Right renal cortex interstitium (tissue), 3 donors: Measurements from ENCODE around the gene HCN1. TPM values are rescaled to one million over a fixed set of nuclear protein-coding genes. Genes with fewer than 3 reads are reported as not detected.
"Not testable (repeated sequence)": the region's sequence is repeated elsewhere in the genome, so short reads cannot be mapped to it uniquely, and the experiment has no call there.

ENCODE experiments used
- DNase-seq, 3 donors: peaks; one replicate each; pipeline ENCODE4 v3.0.0-alpha.2; 2013; ENCODE audit warnings: low read depth in 3 of 3, low spot score in 2 of 3
- polyA plus RNA-seq, 3 donors: library from polyadenylated mRNA; unstranded; fragments of 120-200 nt; gene quantifications; one replicate each; pipeline ENCODE4 v1.2.1, GENCODE V29; 2013; ENCODE audit not compliant: insufficient read length in 3 of 3

HCN1 gene
- polyA plus RNA-seq, 3 donors = 0.04 TPM; not detected in 2

DNA sequence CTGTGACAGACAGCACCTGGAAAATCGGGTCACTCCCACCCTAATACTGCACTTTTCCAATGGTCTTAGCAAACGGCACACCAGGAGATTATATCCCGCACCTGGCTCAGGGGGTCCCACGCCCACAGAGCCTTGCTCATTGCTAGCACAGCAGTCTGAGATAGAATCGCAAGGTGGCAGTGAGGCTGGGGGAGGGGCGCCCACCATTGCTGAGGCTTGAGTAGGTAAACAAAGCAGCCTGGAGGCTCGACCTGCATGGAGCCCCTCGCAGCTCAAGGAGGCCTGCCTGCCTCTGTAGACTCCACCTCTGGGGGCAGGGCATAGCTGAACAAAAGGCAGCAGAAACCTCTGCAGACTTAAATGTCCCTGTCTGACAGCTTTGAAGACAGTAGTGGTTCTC is 383.6 kb downstream of the HCN1 start:
- not testable (repeated sequence) for DNase-seq

DNA sequence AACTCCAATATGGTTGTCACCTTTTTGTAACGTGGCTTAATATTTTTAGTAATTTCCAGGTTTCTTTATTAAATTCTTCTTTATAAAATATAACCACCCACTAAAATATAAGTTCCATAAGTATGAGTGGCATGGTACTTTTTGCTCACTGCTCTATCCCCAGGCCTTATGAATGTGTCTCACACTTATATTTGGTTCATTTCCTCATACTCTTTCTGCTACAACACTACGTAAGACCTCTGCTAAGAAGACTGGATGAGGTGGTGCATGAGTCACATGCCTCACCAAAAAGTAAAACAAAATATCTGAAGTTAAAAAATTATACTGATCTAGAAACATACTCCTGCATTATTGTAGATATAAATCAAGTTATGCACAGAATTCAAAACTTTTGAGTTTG is 400.9 kb downstream of the HCN1 start:
- DNase-seq = no peak

DNA sequence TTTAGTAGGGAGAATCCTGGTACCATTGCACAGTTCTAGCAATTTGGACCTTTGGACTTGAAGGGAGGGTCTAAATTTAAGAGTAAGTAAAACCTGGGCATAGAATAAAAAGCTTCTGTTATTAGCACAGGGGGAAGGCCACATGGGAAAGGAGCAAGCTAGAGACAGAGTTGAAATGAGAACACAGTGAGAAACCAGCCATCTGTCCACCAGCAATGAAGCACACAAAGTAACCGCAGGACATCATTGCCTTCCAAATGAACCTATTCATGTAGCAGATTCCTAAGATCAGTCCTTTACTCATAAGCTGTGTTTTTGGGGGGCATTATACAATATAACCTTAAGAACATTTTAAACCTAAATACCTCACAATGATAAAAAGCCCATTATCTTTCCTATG is 407.4 kb downstream of the HCN1 start:
- no peak for DNase-seq

DNA sequence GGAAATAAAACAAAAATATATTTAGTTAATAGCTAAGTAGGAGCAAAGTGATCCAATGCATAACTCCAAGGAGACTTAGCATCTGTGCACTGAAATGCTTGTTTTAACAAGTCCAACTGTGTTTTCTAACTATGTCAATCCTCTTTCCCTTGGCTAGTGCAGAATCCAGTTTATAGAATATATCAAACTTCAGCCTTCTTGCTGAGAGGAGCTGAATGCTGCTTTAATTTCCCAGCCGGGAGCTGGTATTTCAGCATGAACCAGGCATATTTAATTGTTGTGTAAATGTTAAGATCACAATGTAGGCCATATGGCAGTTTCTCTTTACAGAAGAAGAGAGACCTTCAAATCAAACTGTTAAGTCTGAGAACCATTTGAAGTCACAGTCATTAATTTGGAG is 411.7 kb downstream of the HCN1 start:
- DNase-seq = no peak

DNA sequence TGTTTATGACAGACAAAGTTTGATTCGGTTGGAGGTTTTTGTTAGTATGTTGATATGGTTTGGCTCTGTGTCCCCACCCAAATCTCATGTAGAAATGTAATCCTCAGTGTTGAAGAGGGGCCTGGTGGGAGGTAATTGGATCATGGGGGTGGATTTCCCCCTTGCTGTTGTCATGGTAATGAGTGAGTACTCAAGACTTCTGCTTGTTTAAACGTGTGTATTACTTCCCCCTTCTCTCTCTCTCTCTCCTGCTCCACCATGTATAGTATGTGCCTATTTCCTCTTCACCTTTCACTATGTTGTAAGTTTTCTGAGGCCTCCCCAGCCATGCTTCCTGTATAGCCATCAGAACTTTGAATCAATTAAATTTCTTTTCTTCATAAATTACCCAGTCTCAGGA is 415.1 kb downstream of the HCN1 start:
- no peak for DNase-seq

DNA sequence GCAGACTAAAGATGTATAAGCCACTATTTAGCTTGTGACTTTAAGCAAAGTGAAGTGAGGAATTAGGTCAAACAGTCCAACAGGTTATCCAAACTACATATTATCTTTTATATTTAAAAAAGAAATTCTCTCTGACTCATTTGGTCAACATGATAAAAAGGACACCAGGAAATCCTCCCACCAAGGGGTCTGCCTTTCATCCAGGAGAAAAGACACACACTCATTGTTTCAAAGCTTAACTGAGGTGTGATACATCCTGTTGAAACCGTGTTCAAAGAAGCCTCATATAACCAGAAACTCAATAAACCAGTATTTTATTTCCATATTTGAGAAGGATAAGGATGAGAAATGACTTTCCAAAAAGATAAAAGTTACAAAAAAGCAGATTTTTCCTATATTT is 417.1 kb downstream of the HCN1 start:
- no peak for DNase-seq

DNA sequence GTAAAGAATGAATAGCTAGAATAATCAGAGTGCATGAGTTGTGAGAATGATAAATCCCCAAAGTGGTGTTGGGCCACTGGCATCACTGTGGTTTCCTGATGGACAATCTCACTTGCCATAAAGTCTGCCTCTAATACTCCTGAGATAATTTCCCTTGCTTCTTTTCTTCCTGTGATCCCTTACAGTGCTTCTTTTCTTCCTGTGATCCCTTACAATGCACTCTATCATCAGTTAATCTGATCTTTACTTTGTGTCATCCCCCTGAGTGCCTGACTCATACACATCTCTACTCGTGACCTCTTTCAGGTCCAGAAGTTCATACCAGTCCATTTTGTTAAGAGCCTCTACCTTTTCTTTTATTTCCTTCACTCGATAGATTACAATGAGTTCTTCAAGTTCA is 418.3 kb downstream of the HCN1 start:
- DNase-seq = no peak

DNA sequence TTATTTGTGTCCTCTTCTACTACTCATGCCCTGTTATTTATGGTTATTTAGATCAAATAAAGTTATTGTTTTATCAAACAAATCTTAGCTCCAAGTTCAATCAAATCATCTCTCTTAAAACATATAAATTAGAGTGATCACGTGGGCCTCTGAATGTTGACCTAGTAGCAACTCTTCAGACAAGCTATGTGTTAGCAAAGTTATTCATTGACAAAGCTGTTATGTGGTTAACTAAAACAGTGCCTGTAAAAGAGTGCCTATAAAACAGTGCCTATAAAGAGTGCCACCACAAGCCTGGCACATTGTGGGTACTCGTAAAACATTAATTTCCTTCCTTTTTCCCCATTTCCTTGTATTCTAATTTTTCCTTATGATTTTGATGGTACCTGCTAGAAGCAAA is 421.9 kb downstream of the HCN1 start:
- no peak for DNase-seq

DNA sequence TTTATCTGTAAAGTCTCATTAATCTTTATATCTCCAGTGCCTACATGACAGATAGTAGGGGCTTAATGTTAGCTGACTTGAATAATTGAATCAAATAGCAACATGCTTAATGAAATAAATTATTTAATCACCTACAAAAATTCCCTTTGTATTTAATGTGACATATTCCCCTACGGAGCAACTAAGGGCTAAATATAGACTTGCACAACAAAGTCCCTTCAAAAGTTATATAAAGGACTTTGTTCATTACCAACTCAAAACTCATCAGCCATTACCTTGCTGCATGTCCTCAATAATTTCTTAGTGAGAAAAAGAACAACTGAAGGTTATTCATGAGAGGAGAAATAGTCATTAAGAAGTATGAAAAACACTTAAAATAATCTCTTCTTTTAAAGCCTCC is 424.6 kb downstream of the HCN1 start:
- no peak for DNase-seq

DNA sequence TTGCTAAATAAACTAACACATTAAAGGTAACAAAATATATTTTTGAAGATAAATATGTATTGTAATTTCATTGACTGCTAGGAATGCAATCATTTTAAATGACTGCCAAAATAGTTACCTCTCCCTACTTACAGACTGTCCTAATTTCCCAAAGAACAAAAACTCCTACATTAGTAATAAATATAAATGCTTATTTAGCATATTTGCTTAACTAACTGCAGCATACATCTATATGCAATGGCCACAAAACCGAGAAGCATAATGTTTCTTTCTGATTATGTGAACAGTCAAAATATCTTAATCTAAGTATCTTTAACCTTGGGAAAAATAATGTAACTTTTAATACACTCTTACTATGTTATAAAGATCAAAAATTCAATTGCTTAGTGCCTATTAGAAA is 431.7 kb downstream of the HCN1 start:
- no peak for DNase-seq

DNA sequence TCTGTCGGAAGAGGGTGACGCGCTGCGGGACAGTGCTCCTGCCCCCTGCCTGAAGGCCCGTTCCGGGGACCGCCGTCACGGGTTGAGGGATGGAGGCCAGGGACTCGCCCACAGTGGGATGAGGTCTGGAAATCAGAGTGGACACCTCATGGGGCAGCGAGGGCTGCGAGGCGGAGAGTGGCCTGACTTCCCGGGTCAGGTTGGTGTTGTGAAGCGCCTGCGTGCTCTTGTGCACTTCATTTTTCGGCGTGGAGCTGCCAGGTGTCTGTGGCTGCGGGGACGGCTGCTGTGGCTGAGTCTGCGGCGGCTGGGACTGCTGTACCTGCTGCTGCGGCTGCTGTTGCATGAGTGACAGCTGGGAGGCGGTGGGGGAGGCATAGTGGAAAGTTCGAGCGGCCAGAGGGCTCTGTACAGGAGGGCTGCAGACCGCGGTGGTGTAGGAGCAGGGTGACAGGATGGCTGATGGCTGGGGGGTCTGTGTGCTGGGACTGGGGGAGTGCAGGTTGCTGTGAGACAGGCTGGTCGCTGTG is 434.1 kb downstream of the HCN1 start:
- DNase-seq = no peak

DNA sequence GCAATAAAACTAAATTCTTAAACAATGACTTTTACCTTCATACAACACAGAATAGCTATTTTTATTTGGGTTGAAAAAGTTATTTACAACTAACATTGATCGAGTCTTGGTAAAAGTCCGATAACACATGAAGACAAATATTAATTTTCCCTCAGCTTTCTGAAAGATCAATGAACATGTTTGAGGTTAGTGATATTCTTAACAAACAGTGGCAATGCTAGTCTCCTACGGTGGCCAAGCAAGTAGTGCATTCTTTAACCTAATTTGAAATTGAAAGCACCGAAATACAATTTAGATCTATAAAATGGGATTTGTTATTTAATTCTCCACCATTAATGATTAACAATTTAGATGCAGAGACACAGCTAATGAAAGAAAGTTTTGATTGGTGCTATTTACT is 435.1 kb downstream of the HCN1 start:
- no peak for DNase-seq

DNA sequence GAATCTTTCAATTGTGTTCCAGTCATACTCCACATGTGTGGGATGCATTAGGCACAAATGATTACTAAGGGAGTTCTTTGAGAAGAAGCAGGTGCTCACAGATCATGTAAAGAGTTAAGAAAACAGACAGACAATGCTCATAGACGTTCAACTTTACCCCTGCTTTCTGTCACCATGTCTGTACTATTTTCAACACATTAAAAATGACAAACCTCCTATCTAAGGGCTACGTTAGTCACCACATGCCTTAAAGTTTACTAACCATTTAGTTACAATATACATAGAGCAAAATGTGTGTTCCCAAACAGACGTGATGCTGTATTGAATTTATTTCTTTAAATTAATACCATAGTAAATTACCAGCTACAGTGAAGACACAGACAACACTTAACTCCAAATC is 435.9 kb downstream of the HCN1 start:
- no peak for DNase-seq

DNA sequence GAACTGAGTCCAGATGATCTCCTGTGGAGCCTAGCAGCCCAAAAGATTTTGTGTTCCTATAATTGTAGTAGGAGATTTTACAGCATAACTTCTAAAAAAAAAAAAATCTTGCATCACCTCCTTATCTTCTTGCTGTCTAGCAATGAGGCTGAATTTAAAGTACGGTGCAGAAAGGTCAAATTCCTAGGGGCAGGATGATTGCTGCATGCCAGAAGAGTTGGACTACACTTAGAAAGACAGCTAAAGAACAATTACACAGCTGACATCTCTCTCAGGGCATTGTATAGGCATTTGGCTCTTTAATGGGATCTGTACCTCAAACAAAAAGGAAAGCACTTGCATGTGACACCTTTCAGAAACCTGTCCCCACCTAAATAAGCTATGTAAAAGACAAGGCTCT is 443.2 kb downstream of the HCN1 start:
- DNase-seq = no peak

DNA sequence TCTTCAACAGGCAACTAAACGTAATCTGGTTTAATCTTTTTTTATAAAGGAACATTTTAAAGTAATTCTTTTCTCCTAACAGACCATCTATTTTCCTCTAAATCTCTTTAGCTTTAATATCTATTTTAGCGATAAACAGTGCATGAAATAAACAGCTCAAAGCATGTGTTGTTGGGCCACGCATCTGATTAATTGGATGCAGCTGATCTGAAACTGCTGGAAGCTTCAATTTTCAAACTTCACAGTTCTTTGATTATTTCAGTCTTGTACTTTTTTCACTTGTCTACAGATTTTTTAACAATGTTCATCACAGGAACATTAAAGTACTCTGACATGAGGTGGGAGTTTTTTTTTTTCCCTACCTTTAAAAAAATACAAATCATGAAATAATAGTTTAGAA is 443.6 kb downstream of the HCN1 start:
- no peak for DNase-seq

DNA sequence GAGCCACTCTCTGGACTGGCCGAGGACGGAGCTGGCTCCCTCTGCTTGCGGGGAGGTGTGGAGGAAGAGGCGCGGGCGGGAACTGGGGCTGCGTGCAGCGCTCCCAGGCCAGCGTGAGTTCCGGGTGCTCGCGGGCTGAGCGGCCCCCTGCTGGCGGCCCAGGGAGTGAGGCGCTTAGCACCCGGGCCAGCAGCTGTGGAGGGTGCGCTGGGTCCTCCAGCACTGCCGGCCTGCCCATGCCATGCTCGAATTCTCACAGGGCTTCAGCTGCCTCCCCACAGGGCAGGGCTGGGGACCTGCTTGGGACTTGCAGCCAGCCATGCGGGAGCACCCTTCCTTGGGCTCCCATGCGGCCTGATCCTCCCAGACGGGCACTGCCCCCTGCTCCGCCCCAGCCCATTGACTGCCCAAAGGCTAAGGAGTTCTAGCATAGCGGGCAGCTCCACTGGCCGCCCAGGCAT is 470.6 kb downstream of the HCN1 start:
- DNase-seq = no peak

DNA sequence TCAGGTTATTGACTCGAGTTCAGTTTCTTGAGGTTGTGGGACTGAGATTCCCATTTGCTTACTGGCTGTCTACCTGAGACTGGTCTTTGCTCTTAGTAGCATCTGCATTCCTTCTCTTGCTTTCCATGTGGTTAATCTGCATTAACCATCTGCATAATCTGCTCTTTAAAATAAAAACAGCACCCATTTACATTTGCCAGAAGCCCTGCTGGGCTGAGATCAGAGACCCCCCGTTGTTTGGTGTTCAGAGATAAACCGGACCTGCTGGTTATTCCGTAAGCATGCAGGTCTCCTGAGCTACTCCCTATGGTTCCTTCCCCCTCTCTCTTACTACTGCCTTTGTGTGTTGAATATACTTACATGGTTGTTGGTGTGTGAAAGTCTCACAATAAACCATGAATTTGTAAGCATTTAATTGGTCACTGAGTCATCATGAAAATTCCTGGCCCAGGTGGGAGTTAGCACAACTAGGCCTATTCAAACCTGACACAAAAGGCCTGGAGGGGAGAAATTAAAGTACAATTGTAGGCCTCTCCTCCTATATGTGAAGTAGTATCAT is 490.7 kb downstream of the HCN1 start:
- no peak for DNase-seq
